GM18502 (cell line): Measurements from ENCODE around the gene SLC66A1.

Source experiments
- ATAC-seq: cut with Tn5 transposase; IDR thresholded peaks from one replicate; pipeline ENCODE4 v1.9.1; 2021; ENCODE audit warnings: mild to moderate bottlenecking; ENCODE audit not compliant: unreplicated experiment, poor library complexity

The SLC66A1 gene

GRCh38 chr1:19358710-19359109 lies 46.6 kb downstream of the SLC66A1 start:
- no peak for ATAC-seq

DNA sequence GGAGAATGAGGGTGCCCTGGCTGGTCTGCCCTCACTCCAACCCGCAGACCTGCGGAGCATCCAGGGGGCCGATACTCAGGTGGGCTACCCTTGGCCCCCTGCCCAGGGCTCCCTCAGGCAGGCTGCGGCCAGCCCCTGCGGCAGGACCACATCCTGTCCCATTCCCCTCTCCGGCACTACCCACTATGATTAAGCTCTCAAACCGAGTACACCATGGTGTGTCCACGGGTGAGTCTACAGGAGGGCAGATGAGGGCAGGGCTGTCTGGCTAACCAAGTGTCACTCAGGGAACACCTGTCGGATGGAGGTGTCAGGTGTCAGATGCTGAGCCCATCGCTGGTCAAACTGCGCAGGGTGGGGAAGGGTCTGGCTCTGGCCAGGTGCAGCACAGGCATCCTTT lies 47.2 kb downstream of the SLC66A1 start:
- no peak for ATAC-seq

GRCh38 chr1:19360016-19360415 lies 47.9 kb downstream of the SLC66A1 start:
- ATAC-seq, result no peak

- no peak for ATAC-seq
Observed at GRCh38 chr1:19360432-19360831, 48.3 kb downstream of the SLC66A1 start.

GRCh38 chr1:19360843-19361610 lies 48.9 kb downstream of the SLC66A1 start:
- no peak for ATAC-seq

- no peak for ATAC-seq
Observed at GRCh38 chr1:19361611-19362147, 49.6 kb downstream of the SLC66A1 start.

GRCh38 chr1:19363536-19364152 lies 51.5 kb downstream of the SLC66A1 start:
- ATAC-seq, result no peak

GRCh38 chr1:19365721-19366120 lies 53.6 kb downstream of the SLC66A1 start:
- ATAC-seq, result no peak

DNA sequence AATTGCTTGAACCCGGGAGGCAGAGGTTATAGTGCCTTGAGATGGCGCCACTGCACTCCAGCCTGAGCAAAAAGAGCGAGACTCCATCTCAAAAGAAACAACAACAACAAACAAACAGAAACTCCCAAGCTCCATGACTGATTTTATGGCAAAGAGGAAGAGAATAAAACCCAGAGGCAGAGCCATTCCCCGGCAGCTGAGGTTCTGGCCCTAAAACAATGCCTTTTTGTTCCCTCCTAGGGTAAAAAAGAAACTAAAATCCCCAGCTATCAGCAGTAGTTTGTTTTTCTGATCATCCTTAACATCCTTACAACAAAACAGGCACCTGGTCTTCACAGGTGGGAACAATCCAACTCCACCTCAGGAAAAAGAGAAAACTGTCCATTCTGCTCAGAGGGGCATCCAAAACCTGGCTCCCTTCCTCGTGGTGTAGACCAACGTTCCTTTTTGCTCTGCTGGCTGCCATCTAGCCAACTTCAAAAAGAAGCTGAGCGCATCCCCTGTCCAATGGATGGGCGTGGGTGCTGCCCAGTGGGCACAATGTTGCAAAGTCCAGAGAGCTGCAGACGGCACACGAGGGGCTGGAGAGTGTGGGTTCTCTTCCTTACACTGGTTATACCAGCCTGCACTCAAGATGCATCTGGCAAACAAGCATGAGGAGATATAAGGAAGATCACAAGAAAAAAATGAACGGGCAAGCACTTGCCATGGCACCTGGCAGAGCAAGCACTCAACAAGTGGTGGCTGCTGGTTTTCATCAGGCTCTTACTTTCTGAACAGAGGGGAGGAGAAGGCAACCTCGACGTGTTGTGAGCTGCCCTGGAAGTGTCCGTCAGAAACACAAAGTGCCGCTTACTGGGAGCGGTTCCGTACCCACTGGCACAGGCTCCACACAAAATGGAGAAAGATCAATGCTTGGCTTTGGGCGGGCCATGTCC lies 54.7 kb downstream of the SLC66A1 start:
- no peak for ATAC-seq

DNA sequence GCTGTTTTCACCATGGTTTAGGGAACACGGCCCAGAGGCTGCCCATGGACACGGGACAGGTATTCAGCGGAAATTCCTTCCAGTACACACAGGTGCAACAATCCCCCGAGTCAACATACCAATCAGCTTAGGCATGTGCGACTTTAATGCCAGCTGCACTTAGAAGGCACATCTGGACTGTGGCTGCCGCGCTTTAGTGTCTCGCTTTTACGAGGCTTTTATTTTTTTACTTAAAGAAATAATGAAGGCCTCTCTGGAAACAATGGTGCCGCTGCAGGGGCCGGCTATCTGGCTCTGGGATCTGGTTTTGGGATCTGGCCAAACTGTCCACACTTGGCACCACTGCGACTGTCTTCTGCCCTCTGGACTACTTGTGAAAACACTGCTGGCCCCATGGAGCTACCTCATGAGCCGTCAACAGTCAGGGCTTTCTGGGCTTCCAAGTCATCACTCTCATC lies 55.5 kb downstream of the SLC66A1 start:
- no peak for ATAC-seq

DNA sequence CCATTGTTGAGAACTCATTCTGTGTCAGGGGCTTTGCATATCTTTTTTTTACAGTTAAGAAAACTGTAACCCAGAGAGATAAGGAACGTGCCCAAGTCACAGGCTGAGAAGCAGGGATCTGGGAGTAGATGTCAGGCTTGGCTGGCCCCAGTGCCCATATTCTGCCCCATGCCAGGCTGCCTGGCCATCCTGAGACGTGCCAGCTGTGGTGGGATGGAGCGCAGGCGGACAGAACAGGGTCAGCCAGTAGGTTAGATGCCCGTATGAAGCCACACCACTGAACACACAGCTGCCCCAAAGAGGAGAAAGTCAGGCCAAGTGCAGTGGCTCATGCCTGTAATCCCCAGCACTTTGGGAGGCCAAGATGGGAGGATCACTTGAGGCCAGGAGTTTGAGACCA lies 55.9 kb downstream of the SLC66A1 start:
- no peak for ATAC-seq

DNA sequence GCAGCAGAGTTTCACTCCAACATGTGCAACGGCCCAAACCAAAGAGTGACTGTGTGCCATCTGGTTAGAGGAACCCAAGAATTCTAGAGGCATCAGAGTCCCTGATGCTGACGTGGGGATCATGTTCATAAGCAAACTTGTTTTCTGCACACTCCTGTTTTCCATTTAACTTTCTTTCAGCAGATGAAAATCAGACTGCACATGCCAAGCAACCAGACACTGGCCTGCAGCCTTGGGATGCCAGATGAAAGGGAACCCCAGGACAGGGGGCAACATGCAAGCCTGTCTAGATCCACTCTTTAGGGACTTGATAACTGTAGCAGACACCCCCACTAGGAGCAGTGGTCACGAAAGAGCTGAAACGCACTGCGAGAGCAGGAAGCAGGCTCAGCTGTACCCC lies 56.8 kb downstream of the SLC66A1 start:
- ATAC-seq, result no peak

- ATAC-seq, result no peak
Observed at GRCh38 chr1:19369396-19370090, 57.4 kb downstream of the SLC66A1 start.

DNA sequence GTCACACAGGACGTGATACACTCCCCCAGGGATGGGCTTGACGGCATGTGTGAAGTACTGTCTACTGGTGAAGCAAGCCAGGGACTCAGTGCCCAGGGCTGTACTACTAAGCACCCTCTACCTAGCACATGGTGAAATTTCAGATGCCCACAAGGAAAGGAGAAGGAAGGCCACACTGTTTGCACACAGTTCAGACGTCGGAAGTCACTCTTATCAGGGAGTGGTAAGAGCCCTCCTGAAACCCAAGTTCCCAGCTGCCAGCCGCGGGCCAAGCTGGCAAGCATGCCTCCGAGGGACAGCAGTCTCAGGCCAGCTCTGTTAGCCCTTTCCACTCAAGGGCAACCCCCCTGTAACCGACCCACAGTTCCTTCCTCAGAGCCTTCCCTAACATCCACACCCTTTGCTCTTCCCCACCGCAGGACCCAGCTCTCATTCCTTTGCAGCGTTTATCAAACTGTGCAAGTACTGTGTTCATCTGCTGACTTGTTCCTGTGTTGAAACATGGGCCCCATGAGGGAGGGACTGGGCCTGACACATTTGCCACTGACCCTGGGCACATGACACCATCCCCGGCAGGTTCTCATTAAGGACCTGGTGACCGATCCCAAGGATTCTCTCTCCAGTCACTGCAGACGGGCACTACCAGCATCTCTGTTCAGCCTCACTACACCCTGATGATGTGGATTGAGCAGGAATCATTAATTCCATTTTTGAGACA lies 58.5 kb downstream of the SLC66A1 start:
- ATAC-seq, result no peak

DNA sequence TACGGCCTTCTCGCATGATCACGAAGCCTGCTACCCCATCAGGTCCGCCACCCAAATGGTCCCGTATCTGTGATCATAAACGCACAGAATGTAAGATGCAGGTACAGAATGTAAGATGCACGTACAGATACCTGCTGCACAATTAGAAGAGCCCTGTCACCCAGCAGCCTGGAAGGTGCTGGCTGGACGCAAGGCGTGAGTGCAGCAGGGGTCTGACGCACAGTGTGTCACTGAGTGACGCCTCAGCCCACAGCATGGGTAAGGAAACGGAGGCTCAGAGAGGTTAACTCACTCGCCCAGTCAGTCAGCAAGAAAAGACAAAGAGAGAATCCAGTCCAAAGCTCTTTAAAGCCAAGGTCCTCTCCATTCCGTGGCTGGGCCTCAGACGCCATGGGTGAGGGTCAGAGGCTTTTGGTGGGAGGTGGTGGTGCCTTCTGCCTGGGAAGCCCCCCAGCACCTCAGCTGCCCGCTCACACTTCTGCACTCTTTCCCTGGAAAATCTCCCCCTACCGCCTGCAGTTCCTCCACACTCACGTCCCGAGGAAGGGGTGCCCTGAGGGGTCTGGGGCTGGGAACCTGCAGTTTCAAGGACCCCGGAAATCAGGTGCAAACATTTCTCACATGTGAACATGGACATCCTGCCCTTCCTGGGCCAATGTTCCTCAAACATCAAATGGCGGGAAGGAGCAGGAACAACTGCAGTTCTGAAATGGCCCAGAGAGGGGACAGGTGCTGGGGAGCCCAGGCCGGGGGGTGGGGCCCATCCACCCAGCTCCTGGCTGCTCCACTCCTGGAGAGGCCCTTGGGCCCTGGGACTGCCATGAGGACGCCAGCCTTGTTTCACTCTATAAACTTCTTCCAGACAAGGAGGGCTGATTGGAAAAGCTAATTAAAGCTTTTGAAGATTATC lies 59.4 kb downstream of the SLC66A1 start:
- no peak for ATAC-seq

- ATAC-seq, result no peak
Observed at GRCh38 chr1:19372136-19372514, 60.0 kb downstream of the SLC66A1 start.

GRCh38 chr1:19372602-19373001 lies 60.5 kb downstream of the SLC66A1 start:
- ATAC-seq, result no peak
